ENCODE measurements around the gene BCAS3.

The BCAS3 gene

GRCh38 chr17:61338000-61338798, 660.5 kb downstream of the BCAS3 start:
- H3K27ac ChIP-seq, result no peak overlapping the region
- TF ChIP-seq CTCF (IDR thresholded peaks at IDR 0.05) (no peak), ZFX (IDR thresholded peaks at IDR 0.05; ENCODE audit: borderline replicate concordance) (no peak)

- no peak overlapping the region for H3K27ac ChIP-seq
- no peak for TF ChIP-seq CTCF (IDR thresholded peaks at IDR 0.05)
- TF ChIP-seq ZFX (IDR thresholded peaks at IDR 0.05; ENCODE audit: borderline replicate concordance), result no peak
These were observed 661.3 kb downstream of the BCAS3 start for GRCh38 chr17:61338874-61339478.

- TF ChIP-seq ZFX (IDR thresholded peaks at IDR 0.05; ENCODE audit: borderline replicate concordance) (no peak), CTCF (IDR thresholded peaks at IDR 0.05) (no peak)
- no peak overlapping the region for H3K27ac ChIP-seq
These were observed 663.0 kb downstream of the BCAS3 start for GRCh38 chr17:61340431-61341209.

GRCh38 chr17:61343576-61343975, 665.9 kb downstream of the BCAS3 start:
- H3K27ac ChIP-seq, result no peak overlapping the region
- TF ChIP-seq ZFX (IDR thresholded peaks at IDR 0.05; ENCODE audit: borderline replicate concordance) (no peak), CTCF (IDR thresholded peaks at IDR 0.05) (no peak)

- TF ChIP-seq ZFX (IDR thresholded peaks at IDR 0.05; ENCODE audit: borderline replicate concordance), result no peak
- TF ChIP-seq CTCF (IDR thresholded peaks at IDR 0.05), result no peak
- no peak overlapping the region for H3K27ac ChIP-seq
These were observed 667.4 kb downstream of the BCAS3 start for GRCh38 chr17:61345061-61345460.

- TF ChIP-seq ZFX (IDR thresholded peaks at IDR 0.05; ENCODE audit: borderline replicate concordance) (no peak), CTCF (IDR thresholded peaks at IDR 0.05) (no peak)
- peak overlapping the region; percentile 63 for H3K27ac ChIP-seq
These were observed 668.4 kb downstream of the BCAS3 start for GRCh38 chr17:61345825-61346666.
